SHP77 treated with DMSO at 0.1 percent for 48 hours (cell line): ENCODE results near the gene PUS1.
"Not testable (repeated sequence)": the region's sequence is repeated elsewhere in the genome, so short reads cannot be mapped to it uniquely, and the experiment has no call there.

Source experiments
- DNase-seq: peaks from one replicate; lab custom pipeline; 2025; lab: John Stamatoyannopoulos, UW

Gene PUS1

GRCh38 chr12:131928711-131929580 is at the start of gene PUS1:
PUS1 (plus strand) TSS chr12:131929276; CDS start chr12:131929723, 447 bp downstream.
- peak; percentile 81 for DNase-seq

- no peak for DNase-seq
These were observed 46.1 kb upstream of the PUS1 start for GRCh38 chr12:131882804-131883520.

- no peak for DNase-seq
These were observed 45.6 kb upstream of the PUS1 start for GRCh38 chr12:131883521-131883900.

GRCh38 chr12:131885076-131885475 is 44.0 kb upstream of the PUS1 start:
- DNase-seq, result not testable (repeated sequence)

GRCh38 chr12:131885543-131886057 is 43.5 kb upstream of the PUS1 start:
- no peak for DNase-seq

GRCh38 chr12:131891722-131892121 is 37.4 kb upstream of the PUS1 start:
- not testable (repeated sequence) for DNase-seq

GRCh38 chr12:131892711-131893604 is 36.1 kb upstream of the PUS1 start:
- DNase-seq, result no peak

GRCh38 chr12:131893605-131894312 is 35.3 kb upstream of the PUS1 start:
- no peak for DNase-seq

GRCh38 chr12:131894313-131894860 is 34.7 kb upstream of the PUS1 start, which contains the start of gene ULK1:
ULK1 (plus strand) TSS chr12:131894622; CDS start chr12:131895002, 380 bp downstream.
- DNase-seq, result peak; percentile 72

GRCh38 chr12:131894981-131895639 is 34.0 kb upstream of the PUS1 start:
- no peak for DNase-seq

GRCh38 chr12:131895640-131896079 is 33.4 kb upstream of the PUS1 start:
- DNase-seq, result no peak

- peak; percentile 88 for DNase-seq
These were observed 32.8 kb upstream of the PUS1 start for GRCh38 chr12:131896080-131896810.

- peak; percentile 34 for DNase-seq
These were observed 32.2 kb upstream of the PUS1 start for GRCh38 chr12:131896811-131897270.

GRCh38 chr12:131897276-131897675 is 31.8 kb upstream of the PUS1 start:
- no peak for DNase-seq

GRCh38 chr12:131897875-131898274 is 31.2 kb upstream of the PUS1 start:
- no peak for DNase-seq

GRCh38 chr12:131900397-131900796 is 28.7 kb upstream of the PUS1 start:
- peak; percentile 9 for DNase-seq

GRCh38 chr12:131901431-131902331 is 27.4 kb upstream of the PUS1 start:
- DNase-seq, result no peak
